Tongue (tissue), 2 donors: Measurements from ENCODE around the gene NFATC2. TPM values are rescaled to one million over a fixed set of nuclear protein-coding genes. Genes with fewer than 3 reads are reported as not detected.
"Not testable (repeated sequence)": the region's sequence is repeated elsewhere in the genome, so short reads cannot be mapped to it uniquely, and the experiment has no call there.

Source experiments
- DNase-seq: peaks from one replicate; pipeline ENCODE4 v3.0.0-alpha.2; 2015
- total RNA-seq: library from RNA; depleted of rRNA; stranded (reverse); fragments of >200 nt; gene quantifications from one replicate; pipeline ENCODE4 v1.2.3, GENCODE V29; 2014

The NFATC2 gene
- total RNA-seq: 9.6 TPM

DNA sequence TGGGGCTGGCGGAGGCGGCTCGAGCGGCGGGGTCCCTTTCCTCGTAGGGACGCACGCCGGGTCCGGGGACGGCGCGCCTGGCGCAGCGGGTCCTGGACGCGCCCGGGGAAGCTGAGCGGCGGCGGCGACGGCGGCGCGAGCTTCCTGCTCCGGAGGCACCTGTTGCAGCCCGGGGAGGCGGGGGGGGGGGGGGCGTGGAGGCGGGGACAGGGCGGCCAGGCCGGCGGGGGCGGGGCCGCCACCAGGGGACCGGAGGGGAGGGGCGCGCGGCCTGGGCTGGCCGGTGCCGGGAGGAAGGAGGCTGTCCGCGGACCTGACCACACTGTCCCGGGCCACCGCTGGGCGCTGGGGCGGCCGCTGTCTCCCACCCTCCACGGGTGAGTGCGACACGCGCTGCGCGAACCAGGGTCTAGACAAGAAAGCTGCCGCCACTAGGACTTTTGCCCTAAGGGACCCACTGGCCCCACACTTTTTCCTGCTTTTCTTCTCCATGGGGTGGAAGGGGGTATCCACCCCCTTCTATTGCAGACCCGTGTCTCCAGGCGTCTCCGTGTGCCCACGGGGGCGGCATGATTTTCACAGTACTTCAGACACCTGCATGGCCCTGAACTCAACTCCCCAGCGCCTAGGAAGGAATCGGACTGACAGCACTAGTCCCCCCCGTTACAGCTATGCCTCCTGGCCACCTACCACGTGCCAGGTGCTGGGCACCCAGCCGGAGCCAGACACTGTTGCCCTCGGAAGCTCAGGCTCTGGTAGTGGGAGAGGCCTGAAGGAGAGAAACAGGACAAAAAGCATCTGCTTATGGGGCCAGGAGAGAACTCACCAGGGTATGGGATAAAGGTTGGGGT, at the start of gene NFATC2:
TSS of gene NFATC2 (minus strand) at position 149 of the 851 bp plus-strand sequence. CDS start 220 bp downstream, outside the sequence.
- peak; percentile 56 for DNase-seq

DNA sequence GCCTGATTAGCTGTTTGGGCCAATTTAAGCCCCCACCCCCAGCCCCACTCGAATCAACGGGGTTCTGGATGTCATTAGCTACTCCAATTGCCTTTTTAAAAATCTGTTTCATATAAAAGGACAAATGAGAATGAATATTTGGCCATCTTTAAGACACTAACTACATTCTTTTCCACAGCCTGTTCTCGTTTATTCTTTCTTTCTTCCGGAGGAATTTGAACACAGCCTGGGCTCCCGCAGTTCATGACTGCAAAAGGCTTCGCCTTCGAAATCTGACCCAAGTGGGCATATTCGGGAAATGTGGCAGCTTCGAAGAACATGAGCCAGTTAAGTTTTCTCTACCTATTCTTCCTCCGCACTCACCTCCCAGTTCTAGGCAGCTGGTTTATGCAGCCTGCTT, 49.4 kb upstream of the NFATC2 start:
- no peak for DNase-seq

DNA sequence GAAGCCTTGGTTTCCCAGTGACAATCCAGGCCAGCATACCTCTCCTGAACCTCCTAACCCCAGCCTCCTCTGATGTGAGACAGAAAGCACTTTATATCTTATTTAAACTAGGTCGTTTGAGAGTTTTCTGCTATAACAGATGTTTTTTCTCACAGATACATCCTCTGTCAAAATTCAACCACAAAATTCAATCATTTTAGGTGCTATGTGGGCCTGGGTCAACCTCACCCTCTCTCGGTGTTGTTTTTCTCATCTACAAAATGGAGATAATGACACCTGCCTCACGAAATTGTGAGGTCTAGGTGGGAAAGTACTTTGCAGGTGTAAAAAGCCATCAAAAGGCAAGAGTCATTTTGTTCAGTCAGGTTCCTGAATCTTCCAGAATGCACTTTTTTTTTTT, 46.2 kb upstream of the NFATC2 start:
- DNase-seq: no peak

DNA sequence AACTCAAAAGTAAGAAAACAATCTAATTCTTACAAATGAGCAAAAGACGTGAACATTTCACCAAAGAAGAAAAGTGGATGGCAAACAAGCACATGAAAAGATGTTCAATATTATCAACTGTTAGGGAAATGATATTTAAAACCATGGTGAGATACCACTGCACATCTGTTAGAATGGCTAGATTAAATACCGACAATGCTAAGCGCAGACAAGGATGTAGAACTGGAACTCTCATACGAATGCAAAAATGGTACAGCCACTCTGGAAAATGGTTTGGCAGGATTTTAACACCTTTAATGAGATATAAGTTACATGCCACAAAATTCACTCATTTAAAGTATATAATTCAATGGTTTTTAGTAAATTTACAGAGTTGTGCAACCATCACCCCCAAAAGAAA, 44.6 kb upstream of the NFATC2 start:
- no peak for DNase-seq

DNA sequence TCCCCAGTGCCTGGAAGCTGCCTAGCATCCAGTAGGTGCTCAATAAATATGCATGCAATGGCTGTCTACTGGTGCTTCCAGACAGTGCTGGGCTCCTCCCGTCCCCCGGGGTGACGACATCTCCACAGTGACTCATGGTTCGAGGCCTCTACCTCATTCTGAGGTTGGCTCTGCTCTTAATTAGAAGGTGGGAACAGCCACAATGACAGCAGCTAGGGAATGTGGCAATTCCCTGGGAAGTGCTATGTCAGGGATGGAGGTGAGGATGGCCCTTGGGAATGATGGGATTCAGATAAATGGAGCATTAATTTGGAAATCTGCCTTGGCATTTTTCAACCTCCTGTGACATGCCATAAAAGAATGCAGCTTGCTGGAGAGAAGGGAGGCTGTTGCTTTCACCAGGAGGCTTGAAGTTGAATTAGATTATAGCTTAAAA, 43.5 kb upstream of the NFATC2 start:
- DNase-seq: no peak

DNA sequence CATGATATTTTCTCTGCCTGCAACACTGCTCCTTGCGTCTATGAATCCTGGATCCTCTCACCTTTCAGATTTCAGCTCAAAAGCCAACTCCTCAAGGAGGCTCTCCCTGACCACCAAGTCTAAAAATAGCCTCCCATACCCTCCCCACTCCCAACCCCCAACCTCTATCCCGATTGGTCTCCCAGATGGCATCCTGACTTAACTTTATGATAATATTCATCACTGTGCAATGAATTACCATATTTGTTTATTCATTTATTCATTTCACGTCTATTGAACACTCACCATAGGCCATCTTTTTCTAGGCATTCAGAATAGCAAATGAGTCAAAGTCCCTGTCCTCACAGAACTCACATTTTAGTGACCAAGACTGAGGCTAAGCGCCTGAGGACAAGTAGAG, 42.6 kb upstream of the NFATC2 start:
- no peak for DNase-seq

DNA sequence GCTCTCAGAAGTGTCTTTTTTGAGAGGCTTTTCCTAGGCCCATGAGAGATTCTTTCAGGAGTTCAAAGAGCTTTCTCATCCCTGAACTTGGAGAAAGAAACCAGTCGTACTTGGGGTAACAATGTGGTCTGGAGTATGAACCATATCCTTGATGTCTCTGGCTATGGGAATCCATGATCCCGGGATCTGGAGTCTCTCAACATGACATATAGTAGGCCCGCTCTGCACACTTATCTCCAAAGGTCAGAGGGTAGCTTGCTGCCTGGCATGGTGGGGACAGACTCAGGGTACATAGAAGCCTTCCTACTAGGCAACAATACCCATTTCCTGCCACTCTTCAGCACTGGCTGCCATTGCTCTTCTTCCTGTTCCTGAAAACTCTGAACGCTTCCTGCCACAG, 42.2 kb upstream of the NFATC2 start:
- DNase-seq: no peak

DNA sequence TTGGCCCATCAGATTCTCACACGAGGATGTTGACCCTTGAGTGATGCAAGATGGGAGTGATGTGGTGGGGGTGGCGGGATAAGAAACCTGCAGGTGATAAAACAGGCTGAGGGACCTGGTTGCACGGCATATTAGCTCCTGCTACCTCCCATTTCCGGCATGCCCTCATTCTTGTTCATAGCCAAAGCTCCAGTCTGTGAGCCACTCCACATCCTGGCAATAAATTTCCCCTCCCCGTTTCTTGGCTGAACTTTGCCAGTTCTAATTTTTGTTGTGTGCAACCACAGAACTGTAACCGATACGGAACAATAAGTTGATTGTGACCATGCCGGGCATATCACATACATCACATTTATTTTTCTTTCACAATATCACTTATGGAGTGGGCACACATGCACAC, 41.6 kb upstream of the NFATC2 start:
- no peak for DNase-seq

DNA sequence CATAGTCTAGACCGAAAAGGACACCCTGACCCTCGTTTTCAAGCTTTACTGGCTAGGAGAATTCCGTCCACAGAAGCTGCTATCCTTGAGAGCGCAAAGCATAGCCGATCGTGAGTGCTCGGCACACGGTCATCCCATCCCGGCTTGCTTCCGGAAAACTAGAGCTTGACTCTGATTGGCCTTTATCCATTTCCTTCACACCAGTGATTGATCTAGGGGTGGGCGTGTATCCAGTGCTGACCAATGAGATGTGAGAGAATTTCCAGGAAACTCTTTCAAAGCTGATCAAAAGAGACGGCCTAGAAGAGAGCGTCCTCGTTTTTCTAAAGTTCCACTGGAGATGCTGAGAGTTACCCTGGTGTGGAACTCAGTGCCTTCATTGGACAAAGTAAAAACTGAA, 41.0 kb upstream of the NFATC2 start:
- no peak for DNase-seq

DNA sequence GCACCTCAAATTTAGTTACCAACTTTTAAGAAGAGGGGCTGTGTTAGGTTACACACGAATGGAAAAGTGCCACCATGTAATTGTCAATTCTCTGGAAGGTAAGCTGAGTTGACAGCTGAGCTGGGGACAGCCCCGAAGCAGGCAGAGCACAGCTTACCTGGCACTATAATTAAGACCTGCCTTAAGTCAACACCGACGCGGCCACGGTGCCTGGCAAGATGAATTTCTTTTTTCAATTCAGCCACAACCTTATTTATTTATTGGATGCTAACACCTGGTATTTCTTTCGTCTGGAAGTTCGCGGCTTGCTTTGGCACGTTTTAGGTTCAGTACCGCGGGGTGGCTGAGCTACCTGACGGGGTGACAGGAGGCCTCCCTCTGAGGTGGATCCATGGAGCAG, 40.6 kb upstream of the NFATC2 start:
- no peak for DNase-seq

DNA sequence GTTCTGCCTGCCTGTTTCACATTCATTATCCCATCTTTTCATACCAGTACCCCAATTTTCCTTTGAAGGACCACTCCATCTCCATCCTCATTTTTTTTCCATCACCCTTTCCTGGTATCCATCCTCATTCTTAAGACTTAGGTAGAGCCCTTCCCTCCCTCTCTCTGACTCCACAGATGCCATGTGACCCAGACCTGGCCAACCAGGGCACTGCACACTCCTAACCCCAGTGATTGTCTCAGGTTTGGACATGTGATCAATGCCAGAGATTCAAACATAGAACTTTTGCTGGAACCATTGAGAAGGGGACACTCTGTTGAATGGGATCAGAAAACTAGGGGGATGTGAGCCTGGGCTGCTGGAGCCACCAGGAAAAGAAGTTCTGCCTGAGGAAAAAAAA, 39.1 kb upstream of the NFATC2 start:
- no peak for DNase-seq

DNA sequence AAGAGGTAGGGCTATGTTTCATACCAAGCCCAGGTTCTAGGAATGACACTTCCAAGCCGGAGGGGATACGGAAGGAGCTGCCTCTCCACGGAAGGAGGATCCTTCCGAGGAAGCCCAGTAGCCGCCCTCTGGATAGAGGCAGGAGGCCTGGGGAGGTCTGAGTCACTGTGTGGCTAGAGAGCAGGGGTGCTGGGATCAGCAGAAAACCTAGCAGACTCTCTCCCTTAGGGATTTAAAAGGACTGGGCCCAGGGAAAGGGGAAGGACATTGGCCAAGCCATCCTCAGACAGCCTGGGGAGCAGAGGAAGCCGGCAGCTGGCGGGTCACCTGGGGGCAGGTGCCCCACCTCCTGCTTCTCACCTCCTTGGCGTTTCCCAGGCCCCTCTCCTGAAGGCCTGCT, 36.6 kb upstream of the NFATC2 start:
- no peak for DNase-seq

DNA sequence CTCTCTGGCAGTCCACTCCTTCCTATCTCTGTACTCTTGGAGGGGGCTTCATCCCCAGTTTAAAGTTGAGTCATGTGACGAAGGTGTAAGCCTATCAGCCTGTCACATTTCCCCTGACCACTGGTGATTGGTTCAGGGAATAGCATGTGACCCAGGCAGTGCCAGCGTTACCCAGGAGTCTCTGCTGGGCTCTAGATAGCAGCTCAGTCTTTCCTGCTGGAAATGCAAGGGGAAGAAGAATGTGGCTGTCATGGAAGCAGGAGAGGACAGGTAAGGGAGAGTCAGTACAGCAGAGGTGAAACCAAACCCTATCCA, 35.6 kb upstream of the NFATC2 start:
- no peak for DNase-seq

DNA sequence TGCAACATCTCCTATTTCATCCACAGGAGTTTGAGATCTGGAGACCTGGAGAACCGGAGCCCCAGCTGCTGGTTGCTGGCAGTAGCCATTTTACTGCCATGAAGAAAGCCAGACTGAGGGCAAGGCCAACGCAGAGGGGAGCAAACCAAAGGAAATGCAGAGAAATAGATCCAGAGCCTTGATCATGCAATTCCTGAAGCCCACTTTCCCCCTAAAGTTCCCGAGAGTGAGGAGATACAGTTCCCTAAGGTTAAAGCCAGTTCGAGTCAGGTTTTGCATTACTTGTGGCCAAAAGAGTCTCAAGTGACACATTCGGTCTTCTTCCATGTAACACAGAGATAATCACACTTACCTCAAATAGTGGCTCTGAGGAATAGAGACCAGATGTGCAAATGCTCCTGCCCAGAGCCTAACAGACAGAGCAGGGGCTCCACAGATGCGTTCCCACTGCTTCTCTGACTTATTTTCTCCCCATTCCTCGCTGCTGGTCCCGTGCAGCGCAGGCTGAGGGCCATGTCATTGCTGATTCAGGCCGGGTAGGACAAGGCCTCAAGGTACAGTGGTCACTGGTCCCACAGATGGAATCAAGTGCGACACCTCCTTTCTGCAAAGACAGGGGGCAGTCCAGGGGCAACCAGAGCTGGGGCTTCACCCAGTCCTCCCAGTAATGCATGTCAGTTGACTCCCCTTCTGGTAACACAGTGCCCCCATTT, 35.1 kb upstream of the NFATC2 start:
- DNase-seq: no peak

DNA sequence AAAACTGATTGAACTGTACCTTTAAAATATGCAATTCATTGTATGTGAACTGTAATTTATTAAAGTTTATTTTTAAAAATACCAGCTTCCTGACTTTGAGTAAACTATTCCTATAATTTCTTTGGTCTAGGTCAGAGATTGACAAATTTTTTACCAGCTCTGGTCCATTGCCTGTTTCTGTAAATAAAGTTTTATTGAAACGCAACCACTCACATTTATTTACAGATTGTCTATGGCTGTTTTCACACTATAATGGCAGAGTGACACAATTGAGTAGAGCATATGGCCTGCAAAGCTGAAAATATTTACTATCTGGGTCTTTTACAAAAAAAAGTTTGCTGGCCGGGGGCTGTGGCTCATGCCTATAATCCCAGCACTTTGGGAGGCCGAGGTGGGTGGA, 33.0 kb upstream of the NFATC2 start:
- no peak for DNase-seq

DNA sequence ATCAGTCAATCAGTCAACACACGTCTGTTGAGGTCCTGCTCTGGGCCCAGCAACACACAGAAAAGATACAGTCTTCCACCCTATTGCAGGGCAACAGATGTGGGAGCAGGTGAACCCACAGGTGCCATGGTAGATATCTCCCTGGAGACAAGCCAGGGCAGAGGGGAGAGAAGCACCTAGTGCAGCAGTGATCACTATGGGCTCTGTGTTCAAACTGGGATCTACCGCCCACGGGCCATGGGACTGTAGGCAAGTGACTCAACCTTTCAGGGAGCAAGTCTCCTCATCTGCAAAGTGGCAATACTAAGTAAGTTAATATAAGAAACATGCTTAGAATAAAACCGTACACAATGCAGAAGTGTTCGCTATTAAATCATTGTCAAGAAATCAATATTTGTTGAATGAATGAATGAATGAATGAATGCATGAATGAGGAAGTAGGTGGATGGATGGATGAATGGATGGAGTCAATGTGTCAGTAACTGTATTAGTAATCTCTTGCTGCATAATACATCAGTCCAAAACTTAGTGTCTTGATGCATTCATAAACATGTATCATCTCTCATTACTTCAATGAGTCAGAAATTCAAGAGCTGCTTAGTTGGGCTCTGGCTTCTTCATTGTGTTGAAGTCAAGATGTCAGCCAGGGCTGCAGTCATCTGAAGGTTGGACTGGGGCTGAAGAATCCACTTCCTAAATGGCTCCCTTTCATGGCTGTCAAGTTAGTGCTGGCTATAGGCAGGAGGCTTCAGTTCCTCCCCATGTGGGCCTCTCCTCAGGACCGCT, 31.9 kb upstream of the NFATC2 start:
- DNase-seq: no peak

DNA sequence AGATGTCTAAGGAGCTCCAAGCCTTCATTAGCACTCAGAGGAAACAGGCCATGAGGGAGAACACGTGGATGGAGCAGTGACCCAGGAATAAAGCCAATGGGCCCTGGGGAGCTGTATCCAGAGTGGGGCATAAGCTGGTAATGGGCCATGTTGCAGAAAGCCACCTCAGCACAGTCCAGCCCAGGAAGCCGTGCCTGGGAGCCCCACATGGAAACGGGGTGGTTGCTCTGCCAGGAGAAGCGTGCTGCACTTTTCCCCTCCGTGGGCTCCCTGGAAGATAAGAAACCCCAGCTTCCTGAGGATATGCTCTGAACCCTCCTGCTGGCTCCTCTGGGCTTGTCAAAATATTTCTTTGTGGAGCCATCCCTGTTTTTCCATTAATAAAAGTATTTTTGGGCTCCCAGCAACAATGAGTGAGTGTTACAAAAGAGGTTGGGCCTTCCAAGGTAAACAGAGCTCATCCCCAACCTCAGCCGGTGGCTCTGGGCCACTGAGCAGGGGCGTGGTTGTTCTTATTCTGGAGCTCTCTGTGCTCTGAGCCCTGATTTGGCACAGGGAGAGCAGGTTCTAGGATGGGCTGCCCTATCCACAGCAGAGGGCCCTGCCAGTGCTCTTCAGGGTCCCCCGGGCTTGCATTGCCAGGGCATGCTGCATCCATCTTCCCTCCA, 31.2 kb upstream of the NFATC2 start:
- peak; percentile 33 for DNase-seq

DNA sequence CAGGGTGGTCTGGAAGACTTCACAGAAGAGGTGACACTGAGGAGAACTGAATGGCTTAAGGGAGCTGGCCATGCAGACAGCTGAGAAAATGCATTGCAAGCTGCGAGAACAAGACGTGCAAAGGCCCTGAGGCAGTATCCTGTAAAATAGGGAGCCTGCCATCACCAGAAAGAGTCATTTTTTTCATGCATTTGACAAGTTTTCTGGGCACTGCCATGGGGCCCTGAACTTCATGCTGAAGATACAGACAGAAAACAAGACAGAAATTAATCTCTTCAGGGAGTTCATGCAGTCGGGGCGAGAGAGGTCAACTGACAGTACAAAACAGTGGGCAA, 28.9 kb upstream of the NFATC2 start:
- DNase-seq: no peak

DNA sequence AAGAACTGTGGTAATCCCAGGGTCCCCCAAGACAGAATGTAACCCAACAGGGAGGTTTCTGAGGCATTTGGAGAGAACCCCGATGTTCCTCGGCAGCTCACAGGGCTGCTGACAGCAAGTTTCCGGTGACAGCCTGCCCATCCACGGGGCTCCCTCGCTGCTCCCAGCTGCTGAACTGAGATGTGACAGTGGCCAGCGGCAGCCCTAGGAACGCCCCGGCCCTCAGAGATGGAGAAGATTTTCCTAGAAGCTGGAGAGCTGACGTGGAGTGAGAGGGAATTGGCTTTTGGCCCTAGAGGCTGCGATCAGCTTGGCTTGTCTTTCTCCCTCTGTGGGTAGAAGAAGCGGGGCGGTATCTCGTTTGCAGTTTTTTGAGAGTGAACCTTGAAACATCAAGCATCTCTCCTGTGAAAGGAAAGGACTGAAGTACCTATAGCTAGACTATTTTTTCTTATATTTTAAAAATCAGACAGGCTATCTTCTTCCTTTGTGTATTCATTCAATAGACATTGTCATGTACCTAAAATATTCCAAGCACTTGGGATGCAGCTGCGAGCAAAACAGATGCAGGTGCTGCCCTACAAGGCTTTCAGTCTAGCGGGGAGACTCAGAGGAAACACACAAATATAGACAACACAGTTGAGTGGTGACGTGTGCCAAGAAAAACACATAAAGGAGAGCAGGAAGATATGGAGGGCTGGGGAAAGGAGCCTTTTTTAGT, 28.4 kb upstream of the NFATC2 start:
- peak; percentile 78 for DNase-seq

DNA sequence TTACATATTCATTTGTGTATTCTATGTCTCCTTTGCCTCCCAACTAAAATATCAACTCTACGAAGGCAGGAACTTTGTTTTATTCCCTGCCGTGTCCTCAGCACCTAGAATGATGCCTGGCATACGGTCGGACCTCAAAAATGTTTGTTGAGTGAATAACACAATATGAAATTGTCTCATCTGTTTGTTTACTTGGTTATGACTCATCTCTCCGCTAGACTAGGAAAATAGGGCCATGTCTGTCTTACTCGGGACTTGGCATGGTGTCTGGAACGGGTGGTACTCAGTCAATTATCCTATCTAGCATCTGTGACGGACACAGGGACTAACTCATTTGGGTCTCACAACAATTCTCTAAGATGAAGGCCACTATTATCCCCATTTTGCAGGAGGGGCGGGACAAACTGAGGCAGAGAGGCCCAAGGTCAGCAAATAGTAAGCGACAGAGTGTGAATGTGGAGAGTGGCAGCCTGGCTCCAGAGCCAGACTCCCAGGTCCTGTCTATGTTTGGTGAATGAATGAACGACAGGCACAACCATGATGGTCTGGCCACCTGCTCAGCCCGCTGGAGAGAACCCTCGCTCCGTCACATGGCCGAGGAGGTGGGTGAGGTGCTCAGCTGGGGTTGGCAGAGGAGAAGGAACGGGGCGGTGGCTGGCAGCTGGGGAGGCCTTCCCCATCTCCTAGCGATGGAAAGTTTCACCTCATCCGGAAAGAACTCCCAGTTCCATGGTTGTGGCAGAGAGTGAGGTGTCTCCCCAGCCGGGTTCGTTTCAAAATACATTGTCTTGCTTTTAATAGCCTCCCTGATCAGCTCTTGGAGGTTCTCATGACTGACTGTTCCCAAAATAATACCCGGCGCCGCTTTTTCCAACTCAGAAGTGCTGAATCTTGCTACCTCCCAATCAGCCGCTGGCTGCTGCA, 27.6 kb upstream of the NFATC2 start:
- peak; percentile 56 for DNase-seq

DNA sequence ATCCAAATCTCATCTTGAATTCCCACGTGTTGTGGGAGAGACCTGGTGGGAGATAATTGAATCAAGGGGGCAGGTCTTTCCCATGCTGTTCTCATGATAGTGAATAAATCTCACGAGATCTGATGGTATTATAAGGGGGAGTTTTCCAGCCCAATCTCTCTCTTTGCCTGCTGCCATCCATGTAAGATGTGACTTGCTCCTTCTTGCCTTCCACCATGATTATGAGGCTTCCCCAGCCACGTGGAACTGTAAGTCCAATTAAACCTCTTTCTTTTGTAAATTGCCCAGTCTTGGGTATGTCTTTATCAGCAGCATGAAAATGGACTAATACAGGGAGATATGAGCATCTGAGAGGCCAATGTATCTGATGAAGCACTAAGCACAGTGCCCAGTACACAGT, 26.0 kb upstream of the NFATC2 start:
- not testable (repeated sequence) for DNase-seq
